GM10847 (cell line): Measurements from ENCODE around the gene TLNRD1.

Experiments
- POLR2A ChIP-seq: IDR thresholded peaks from 2 replicates; pipeline ENCODE4 v1.6.1; 2011; ENCODE audit not compliant: insufficient read length; ENCODE audit errors: extremely low read depth

Gene TLNRD1

GRCh38 chr15:81052046-81052445 lies 51.3 kb downstream of the TLNRD1 start:
- TF ChIP-seq POLR2A, result no peak

DNA sequence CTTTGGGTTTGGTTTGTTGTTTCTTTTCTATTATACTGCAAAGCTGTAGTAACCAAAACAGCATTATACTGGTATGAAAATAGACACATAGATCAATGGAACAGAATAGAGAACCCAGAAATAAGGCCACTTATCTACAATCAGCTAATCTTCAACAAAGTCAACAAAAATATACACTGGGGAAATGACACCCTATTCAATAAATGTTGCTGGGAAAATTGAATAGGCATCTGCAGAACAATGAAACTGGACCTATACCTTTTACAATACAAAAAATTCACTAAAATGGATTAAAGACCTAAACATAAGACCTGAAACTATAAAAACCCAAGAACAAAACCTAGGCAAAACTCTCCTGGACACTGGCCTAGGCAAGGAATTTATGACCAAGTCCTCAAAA lies 52.9 kb downstream of the TLNRD1 start:
- TF ChIP-seq POLR2A, result no peak

DNA sequence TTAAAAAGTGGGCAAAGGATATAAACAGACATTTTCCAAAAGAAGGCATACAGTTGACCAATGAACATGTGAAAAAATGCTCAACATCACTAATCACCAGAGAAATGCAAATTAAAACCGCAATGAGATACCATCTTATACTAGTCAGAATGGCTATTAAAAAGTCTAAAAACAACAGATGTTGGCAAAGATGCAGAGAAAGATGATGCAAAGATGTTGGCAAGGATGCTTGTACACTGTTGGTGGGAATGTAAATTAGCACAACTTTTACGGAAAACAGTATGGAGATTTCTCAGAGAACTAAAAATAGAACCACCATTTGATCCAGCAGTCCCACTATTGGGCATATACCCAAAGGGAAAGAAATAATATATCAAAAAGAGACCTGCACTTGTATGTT lies 53.5 kb downstream of the TLNRD1 start:
- no peak for TF ChIP-seq POLR2A
